Cardiac muscle cell (in vitro differentiated cells and primary cell): ENCODE measurements around the gene NEURL4. TPM values are rescaled to one million over a fixed set of nuclear protein-coding genes. Genes with fewer than 3 reads are reported as not detected.

Experiments
- DNase-seq, 2 donors: peaks; one replicate each; pipeline versions ENCODE4 v3.0.0 to v3.0.0-alpha.2; 2010 to 2017; ENCODE audit warnings: low read depth in 1 of 2, low spot score in 1 of 2
- H3K27ac ChIP-seq: fragments of 200-600 bp; sonication (generic); 2 replicates; pipeline ENCODE4 v1.5.1; 2016
- H3K27me3 ChIP-seq: fragments of 200-600 bp; sonication (generic); 2 replicates; pipeline ENCODE4 v1.6.0; 2016; ENCODE audit warnings: control low read depth
- H3K36me3 ChIP-seq: fragments of 200-600 bp; sonication (generic); 2 replicates; pipeline ENCODE4 v1.5.1; 2016; ENCODE audit warnings: control low read depth
- H3K4me1 ChIP-seq: fragments of 200-600 bp; sonication (generic); 2 replicates; pipeline ENCODE4 v1.8.1; 2017; ENCODE audit warnings: low read depth, mild to moderate bottlenecking, mixed run types
- H3K4me3 ChIP-seq: fragments of 200-600 bp; sonication (generic); 2 replicates; pipeline ENCODE4 v1.5.1; 2016; ENCODE audit warnings: mild to moderate bottlenecking
- H3K9me3 ChIP-seq: fragments of 200-600 bp; sonication (generic); 2 replicates; pipeline ENCODE4 v1.5.1; 2017; ENCODE audit warnings: low read depth, mild to moderate bottlenecking, control low read depth
- polyA plus RNA-seq: library from polyadenylated mRNA; unstranded; fragments of >200 nt; fragmentation: Nextera tagmentation; extraction: Ambion mirVana; gene quantifications from 2 replicates; pipeline ENCODE4 v1.2.1, GENCODE V29; 2016
- total RNA-seq: library from RNA; depleted of rRNA; stranded (reverse); fragments of >200 nt; gene quantifications from 2 replicates; pipeline ENCODE4 v1.2.3, GENCODE V29; 2016
- TF ChIP-seq, protein P1 (sequence below): IDR thresholded peaks from 2 replicates; pipeline ENCODE4 v1.5.1; 2012; ENCODE audit warnings: low read depth, mild to moderate bottlenecking, low read length

Gene NEURL4
- total and polyA plus RNA-seq, 2 experiments from 2014 or later, result 15.5 to 32.4 TPM

DNA sequence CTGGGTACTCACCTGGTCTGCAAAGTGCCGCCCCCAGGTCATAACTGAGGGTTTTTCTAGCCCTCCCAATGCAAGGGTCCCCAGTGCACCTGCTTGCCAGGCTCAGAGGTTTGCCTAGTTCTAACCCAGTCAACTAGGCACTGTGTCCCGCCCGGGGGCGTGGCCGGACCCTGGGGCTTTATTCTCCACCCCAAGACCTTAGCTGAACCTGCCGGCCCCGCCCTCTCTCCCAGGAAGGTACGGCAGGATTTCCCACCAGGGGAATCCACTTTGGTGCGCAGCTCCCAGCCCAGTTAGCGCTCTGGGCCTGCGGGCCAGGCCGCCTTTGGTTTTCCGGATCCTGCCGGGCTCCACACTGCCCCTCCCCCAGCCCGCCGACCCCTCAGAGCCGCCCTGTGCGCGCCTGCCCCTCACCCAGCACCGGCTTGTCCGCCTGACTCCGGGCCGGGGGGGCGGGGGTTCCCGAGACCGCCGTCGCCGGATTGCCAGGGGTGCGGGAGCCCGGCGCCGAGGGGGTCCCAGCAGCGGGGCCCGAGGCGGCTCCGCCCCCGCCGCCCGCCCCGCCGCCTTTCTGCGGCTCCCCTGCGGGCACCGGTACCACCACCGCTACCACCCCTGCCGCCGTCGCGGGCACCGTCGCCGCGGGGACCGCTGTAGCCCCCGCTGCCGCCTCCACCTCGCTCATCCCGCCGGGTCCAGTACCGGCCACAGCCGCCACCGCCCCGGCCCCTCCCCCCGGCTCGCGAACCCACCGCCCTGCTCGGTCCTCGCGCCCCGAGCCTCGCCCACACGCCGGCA is 35.1 kb downstream of the NEURL4 start:
- peak in 1 of 2 donors; percentile 52 for DNase-seq
- peak overlapping the region; percentile 5 for H3K27ac ChIP-seq
- TF ChIP-seq, protein P1, sequence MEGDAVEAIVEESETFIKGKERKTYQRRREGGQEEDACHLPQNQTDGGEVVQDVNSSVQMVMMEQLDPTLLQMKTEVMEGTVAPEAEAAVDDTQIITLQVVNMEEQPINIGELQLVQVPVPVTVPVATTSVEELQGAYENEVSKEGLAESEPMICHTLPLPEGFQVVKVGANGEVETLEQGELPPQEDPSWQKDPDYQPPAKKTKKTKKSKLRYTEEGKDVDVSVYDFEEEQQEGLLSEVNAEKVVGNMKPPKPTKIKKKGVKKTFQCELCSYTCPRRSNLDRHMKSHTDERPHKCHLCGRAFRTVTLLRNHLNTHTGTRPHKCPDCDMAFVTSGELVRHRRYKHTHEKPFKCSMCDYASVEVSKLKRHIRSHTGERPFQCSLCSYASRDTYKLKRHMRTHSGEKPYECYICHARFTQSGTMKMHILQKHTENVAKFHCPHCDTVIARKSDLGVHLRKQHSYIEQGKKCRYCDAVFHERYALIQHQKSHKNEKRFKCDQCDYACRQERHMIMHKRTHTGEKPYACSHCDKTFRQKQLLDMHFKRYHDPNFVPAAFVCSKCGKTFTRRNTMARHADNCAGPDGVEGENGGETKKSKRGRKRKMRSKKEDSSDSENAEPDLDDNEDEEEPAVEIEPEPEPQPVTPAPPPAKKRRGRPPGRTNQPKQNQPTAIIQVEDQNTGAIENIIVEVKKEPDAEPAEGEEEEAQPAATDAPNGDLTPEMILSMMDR, result no peak
- H3K4me1 ChIP-seq, result peaks cover 41% of the 10 kb centered on the region
- H3K36me3 ChIP-seq, result no peaks in the 10 kb centered on the region
- no peaks in the 10 kb centered on the region for H3K9me3 ChIP-seq
- H3K4me3 ChIP-seq, result peak overlapping the region; percentile 38
- H3K27me3 ChIP-seq, result peaks cover 4% of the 10 kb centered on the region

DNA sequence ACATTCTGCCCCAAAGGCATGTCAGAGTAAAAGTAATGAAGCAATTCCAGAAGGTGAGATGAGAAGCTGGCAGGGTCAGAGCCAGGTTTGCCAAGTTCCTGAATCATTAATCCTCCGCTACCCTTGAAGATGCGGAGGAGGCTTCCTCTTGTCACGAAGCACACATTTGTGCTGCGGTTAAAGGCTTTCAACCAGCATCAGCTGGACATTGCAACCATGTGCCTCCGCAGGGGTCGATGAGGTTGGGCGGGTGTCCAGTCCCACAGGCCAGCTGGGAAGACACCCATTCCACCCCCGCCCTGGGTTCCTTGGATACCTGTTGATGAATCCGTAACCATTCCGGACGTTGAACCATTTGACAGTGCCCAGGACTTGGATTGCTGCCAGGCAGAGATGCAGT is 36.0 kb downstream of the NEURL4 start:
- Histone ChIP-seq H3K4me3 (no peak overlapping the region), H3K36me3 (no peaks in the 10 kb centered on the region), H3K4me1 (peaks cover 41% of the 10 kb centered on the region), H3K27ac (peak overlapping the region; percentile 70), H3K27me3 (peaks cover 4% of the 10 kb centered on the region), H3K9me3 (no peaks in the 10 kb centered on the region)
- TF ChIP-seq, protein P1, result no peak
- DNase-seq, result peak in 1 of 2 donors; percentile 57

DNA sequence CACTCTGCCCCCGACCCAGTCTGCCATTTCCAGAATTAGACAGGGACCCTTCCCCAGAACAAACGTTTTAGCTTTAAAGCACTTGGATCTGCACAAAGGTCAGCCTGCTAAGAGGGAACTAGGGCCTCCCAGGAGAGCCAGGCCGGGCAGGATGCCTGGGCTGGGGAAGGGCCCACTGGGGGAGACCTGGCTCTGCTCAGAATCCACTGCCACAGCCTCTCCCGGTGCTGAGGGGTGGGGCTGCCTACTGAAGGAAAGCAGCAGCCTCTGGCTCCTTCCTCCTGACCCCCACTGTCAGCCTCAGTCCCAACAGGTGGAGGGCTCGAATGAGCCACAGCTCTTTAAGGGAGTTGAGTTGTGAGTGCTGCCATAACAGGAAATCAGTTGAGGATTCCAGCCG is 36.4 kb downstream of the NEURL4 start:
- Histone ChIP-seq H3K27me3 (peaks cover 4% of the 10 kb centered on the region), H3K27ac (peak overlapping the region; percentile 70)
- TF ChIP-seq, protein P1, result no peak

DNA sequence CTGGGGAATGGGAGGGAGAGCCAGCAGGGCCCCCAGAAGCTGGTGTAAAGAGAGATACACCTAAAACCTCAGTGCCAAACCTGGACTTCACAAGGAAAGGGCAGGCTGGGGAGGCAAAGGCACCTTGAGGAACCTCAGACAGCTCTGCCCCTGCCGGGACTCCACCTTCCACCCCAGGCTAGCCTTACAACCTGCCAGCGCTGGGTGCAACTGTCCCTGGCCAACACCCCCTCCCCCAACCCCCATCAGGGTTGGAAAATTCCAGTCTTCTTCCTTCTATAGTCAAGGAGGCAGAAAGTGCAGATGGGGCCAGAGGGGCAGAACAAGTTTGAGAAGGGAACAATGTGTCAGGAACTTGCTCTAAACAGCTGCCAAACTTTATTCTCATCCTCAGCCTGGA is 36.9 kb downstream of the NEURL4 start:
- peak overlapping the region; percentile 70 for H3K27ac ChIP-seq
- peaks cover 4% of the 10 kb centered on the region for H3K27me3 ChIP-seq
- H3K4me1 ChIP-seq, result peaks cover 41% of the 10 kb centered on the region
- H3K9me3 ChIP-seq, result no peaks in the 10 kb centered on the region
- no peak for DNase-seq
- H3K36me3 ChIP-seq, result peaks cover 3% of the 10 kb centered on the region
- H3K4me3 ChIP-seq, result no peak overlapping the region
- TF ChIP-seq, protein P1, result no peak

More for the DNA sequence above, 36.4 kb downstream of the NEURL4 start:
- Histone ChIP-seq H3K36me3 (peaks cover 2% of the 10 kb centered on the region), H3K9me3 (no peaks in the 10 kb centered on the region), H3K4me3 (no peak overlapping the region), H3K4me1 (peaks cover 41% of the 10 kb centered on the region)
- DNase-seq, result peak; percentile 48 to 54

DNA sequence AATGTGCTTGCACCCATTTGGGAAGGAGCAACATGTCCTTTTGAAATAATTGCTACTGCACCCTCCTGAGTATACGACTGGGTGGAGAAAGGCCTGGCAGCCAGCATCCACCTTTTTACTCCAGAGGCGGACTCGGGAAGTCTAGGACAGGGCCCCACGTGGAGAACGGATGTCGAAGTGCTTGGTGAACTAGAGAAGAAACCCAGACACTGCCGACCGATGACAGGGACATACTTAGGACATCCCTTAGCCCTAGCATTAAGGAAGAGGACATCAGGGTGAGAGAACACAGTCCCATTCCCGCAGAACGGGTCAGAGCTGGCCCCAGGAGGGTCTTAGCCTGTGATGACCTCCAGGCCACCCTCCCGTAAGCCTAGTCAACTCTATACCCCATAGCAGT is 38.5 kb downstream of the NEURL4 start:
- DNase-seq, result no peak
- peaks cover 4% of the 10 kb centered on the region for H3K27me3 ChIP-seq
- TF ChIP-seq, protein P1, result no peak
- H3K4me3 ChIP-seq, result no peak overlapping the region
- H3K27ac ChIP-seq, result peak overlapping the region; percentile 23
- no peaks in the 10 kb centered on the region for H3K9me3 ChIP-seq
- H3K36me3 ChIP-seq, result peaks cover 12% of the 10 kb centered on the region
- H3K4me1 ChIP-seq, result peaks cover 35% of the 10 kb centered on the region
